Neural progenitor cell (in vitro differentiated cells): ENCODE measurements around the gene SAMD4A. TPM values are rescaled to one million over a fixed set of nuclear protein-coding genes. Genes with fewer than 3 reads are reported as not detected.
A peak's percentile ranks its signal among the peaks of the same experiment; 100 is the strongest.

Experiments used
- DNase-seq: peaks from one replicate; pipeline ENCODE4 v3.0.0-alpha.2; 2016; ENCODE audit warnings: low spot score
- H2AFZ ChIP-seq: fragments of 200-600 bp; sonication (generic); replicated peaks from 2 replicates; pipeline ENCODE4 v1.6.1; 2016; ENCODE audit warnings: antibody characterized with exemption
- H3F3A ChIP-seq: fragments of 200-600 bp; sonication (generic); 2 replicates; pipeline ENCODE4 v1.6.1; 2016; ENCODE audit warnings: antibody characterized with exemption, low read depth
- H3K27ac ChIP-seq: fragments of 200-600 bp; sonication (generic); 2 replicates; pipeline ENCODE4 v1.5.1; 2016; ENCODE audit warnings: mild to moderate bottlenecking
- H3K27me3 ChIP-seq: fragments of 200-600 bp; sonication (generic); 2 replicates; pipeline ENCODE4 v1.6.1; 2016; ENCODE audit warnings: mild to moderate bottlenecking, moderate library complexity
- H3K36me3 ChIP-seq: fragments of 200-600 bp; sonication (generic); 2 replicates; pipeline ENCODE4 v1.5.1; 2016
- H3K4me1 ChIP-seq: fragments of 200-600 bp; sonication (generic); 2 replicates; pipeline ENCODE4 v1.6.1; 2016; ENCODE audit warnings: mixed run types
- H3K4me2 ChIP-seq: fragments of 200-600 bp; sonication (generic); 2 replicates; pipeline ENCODE4 v1.6.1; 2016
- H3K4me3 ChIP-seq: fragments of 200-600 bp; sonication (generic); 2 replicates; pipeline ENCODE4 v1.5.1; 2016
- H3K79me2 ChIP-seq: fragments of 200-600 bp; sonication (generic); 2 replicates; pipeline ENCODE4 v1.6.1; 2016; ENCODE audit warnings: low read depth
- H3K9ac ChIP-seq: fragments of 200-600 bp; sonication (generic); 2 replicates; pipeline ENCODE4 v1.6.1; 2016
- H3K9me3 ChIP-seq: fragments of 200-600 bp; sonication (generic); 2 replicates; pipeline ENCODE4 v1.5.1; 2016; ENCODE audit warnings: low read depth
- H4K20me1 ChIP-seq: fragments of 200-600 bp; sonication (generic); 2 replicates; pipeline ENCODE4 v1.6.1; 2016; ENCODE audit warnings: low read depth
- H3K27ac Mint-ChIP-seq: 3 replicates; pipeline ENCODE4 v1.8.0; 2021; ENCODE audit warnings: mixed read lengths
- H3K27me3 Mint-ChIP-seq: 2 replicates; pipeline ENCODE4 v1.8.0; 2022; ENCODE audit warnings: low read depth, mild to moderate bottlenecking, inconsistent platforms, moderate library complexity, mixed read lengths; ENCODE audit not compliant: insufficient read depth
- H3K36me3 Mint-ChIP-seq: 3 replicates; pipeline ENCODE4 v1.8.0; 2021; ENCODE audit warnings: mixed read lengths
- H3K4me1 Mint-ChIP-seq: 3 replicates; pipeline ENCODE4 v1.8.0; 2021; ENCODE audit warnings: mixed read lengths
- H3K4me3 Mint-ChIP-seq: 3 replicates; pipeline ENCODE4 v1.8.0; 2021; ENCODE audit warnings: mild to moderate bottlenecking, moderate library complexity, mixed read lengths
- H3K9me3 Mint-ChIP-seq: 3 replicates; pipeline ENCODE4 v1.8.0; 2020; ENCODE audit warnings: mixed read lengths
- CTCF ChIP-seq: fragments of 200-600 bp; sonication (generic); IDR thresholded peaks from 2 replicates; pipeline ENCODE4 v1.5.1; 2017; ENCODE audit warnings: antibody characterized with exemption, mild to moderate bottlenecking
- EZH2 ChIP-seq: fragments of 200-600 bp; sonication (generic); IDR thresholded peaks from 2 replicates; pipeline ENCODE4 v1.6.1; 2017; ENCODE audit warnings: antibody characterized with exemption, mild to moderate bottlenecking, moderate library complexity
- EZH2phosphoT487 ChIP-seq: fragments of 200-600 bp; sonication (generic); IDR thresholded peaks from 2 replicates; pipeline ENCODE4 v1.6.1; 2017; ENCODE audit warnings: antibody characterized with exemption
- total RNA-seq: library from RNA; depleted of rRNA; stranded (reverse); fragments of >200 nt; gene quantifications from 2 replicates; pipeline ENCODE4 v1.2.3, GENCODE V29; 2015; ENCODE audit warnings: low replicate concordance

Gene SAMD4A
- total RNA-seq, 1 donor from 2014 or later: 4.3 TPM

- H3K79me2 ChIP-seq: no peaks in the 10 kb centered on the region
- no peaks in the 10 kb centered on the region for H4K20me1 ChIP-seq
- DNase-seq: no peak
- H3K27ac ChIP-seq: no peak overlapping the region
- no peak overlapping the region for H3K4me2 ChIP-seq
- H3K4me3 Mint-ChIP-seq: no peak overlapping the region
- H3K27ac Mint-ChIP-seq: no peak overlapping the region
- H3K9me3 ChIP-seq: no peaks in the 10 kb centered on the region
- no peaks in the 10 kb centered on the region for H3K9me3 Mint-ChIP-seq
- H3K9ac ChIP-seq: no peak overlapping the region
- H3K4me1 ChIP-seq: no peaks in the 10 kb centered on the region
- H3K27me3 Mint-ChIP-seq: no peaks in the 10 kb centered on the region
- TF ChIP-seq EZH2 (no peak), EZH2phosphoT487 (no peak), CTCF (no peak)
- H3K4me1 Mint-ChIP-seq: no peaks in the 10 kb centered on the region
- no peaks in the 10 kb centered on the region for H3F3A ChIP-seq
- H3K36me3 ChIP-seq: no peaks in the 10 kb centered on the region
- H3K27me3 ChIP-seq: no peaks in the 10 kb centered on the region
- no peaks in the 10 kb centered on the region for H3K36me3 Mint-ChIP-seq
- no peak overlapping the region for H2AFZ ChIP-seq
- no peak overlapping the region for H3K4me3 ChIP-seq
Measured at GRCh38 chr14:54719406-54719805, 152.5 kb downstream of the SAMD4A start.

- Mint-ChIP-seq H3K27ac (no peak overlapping the region), H3K9me3 (no peaks in the 10 kb centered on the region), H3K4me3 (no peak overlapping the region), H3K4me1 (peaks cover 11% of the 10 kb centered on the region), H3K27me3 (peaks cover 2% of the 10 kb centered on the region), H3K36me3 (no peaks in the 10 kb centered on the region)
- peak; percentile 56 for DNase-seq
- Histone ChIP-seq H3K79me2 (no peaks in the 10 kb centered on the region), H3K36me3 (no peaks in the 10 kb centered on the region), H3K27me3 (no peaks in the 10 kb centered on the region), H2AFZ (no peak overlapping the region), H4K20me1 (no peaks in the 10 kb centered on the region), H3K4me1 (peaks cover 5% of the 10 kb centered on the region), H3K9ac (no peak overlapping the region), H3F3A (no peaks in the 10 kb centered on the region), H3K4me2 (no peak overlapping the region), H3K9me3 (no peaks in the 10 kb centered on the region), H3K4me3 (no peak overlapping the region), H3K27ac (no peak overlapping the region)
- TF ChIP-seq EZH2phosphoT487 (no peak), CTCF (peak; percentile 54)
Measured at GRCh38 chr14:54722791-54723432, 156.0 kb downstream of the SAMD4A start.

- TF ChIP-seq CTCF: no peak
- no peak for TF ChIP-seq EZH2
- no peak for TF ChIP-seq EZH2phosphoT487
- H3K4me3 Mint-ChIP-seq: no peak overlapping the region
- Histone ChIP-seq H3K9ac (no peak overlapping the region), H3K4me2 (no peak overlapping the region), H3K4me3 (no peak overlapping the region), H3K27ac (no peak overlapping the region), H3F3A (no peaks in the 10 kb centered on the region), H3K36me3 (no peaks in the 10 kb centered on the region), H3K27me3 (no peaks in the 10 kb centered on the region), H3K9me3 (no peaks in the 10 kb centered on the region), H4K20me1 (no peaks in the 10 kb centered on the region), H3K79me2 (no peaks in the 10 kb centered on the region), H2AFZ (no peak overlapping the region), H3K4me1 (peaks cover 5% of the 10 kb centered on the region)
- no peak for DNase-seq
- peaks cover 2% of the 10 kb centered on the region for H3K27me3 Mint-ChIP-seq
- no peaks in the 10 kb centered on the region for H3K9me3 Mint-ChIP-seq
- no peaks in the 10 kb centered on the region for H3K36me3 Mint-ChIP-seq
- H3K27ac Mint-ChIP-seq: no peak overlapping the region
- peaks cover 11% of the 10 kb centered on the region for H3K4me1 Mint-ChIP-seq
Measured at GRCh38 chr14:54724123-54724522, 157.2 kb downstream of the SAMD4A start.
